Measurements from ENCODE around the gene SURF6.
"Not testable (repeated sequence)": the region's sequence is repeated elsewhere in the genome, so short reads cannot be mapped to it uniquely, and the experiment has no call there.

Gene SURF6

DNA sequence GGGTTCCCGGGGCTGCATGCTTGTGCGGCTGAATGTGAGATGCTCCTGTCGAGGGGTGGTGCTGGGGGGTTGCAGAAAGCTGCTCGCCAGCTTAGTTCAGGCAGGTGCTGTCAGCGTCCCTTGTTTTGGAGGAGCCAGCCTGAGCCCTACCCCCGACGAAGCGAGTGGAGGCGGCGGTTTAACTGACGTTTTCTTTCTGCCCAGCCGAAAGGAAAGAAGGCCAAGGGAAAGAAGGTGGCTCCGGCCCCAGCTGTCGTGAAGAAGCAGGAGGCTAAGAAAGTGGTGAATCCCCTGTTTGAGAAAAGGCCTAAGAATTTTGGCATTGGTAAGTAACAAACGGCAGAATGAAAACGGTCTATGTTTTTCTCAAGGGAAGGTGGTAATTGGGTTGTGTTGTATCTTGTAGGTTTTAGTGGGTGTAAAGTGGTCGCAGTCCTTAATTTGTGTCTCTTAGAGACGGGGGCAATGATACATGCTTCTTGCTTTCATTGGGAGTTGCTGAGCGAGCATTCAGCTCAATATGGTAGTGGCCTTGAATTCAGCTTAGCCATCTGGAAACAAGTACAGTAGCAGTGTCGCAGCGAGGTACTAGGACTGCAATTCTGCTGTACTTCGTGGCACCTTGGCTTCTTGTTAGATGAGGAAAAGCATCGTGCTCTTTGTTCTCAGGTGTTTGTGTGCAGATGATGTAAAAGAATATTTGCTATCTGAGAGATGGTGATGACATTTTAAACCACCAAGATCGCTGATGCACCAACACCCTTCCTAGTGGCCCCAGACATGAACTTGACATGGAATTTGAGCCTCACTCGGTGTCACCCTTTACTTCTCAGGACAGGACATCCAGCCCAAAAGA, 13.0 kb upstream of the SURF6 start:
- H3K27ac ChIP-seq = peak overlapping the region; percentile 93
- no peak for DNase-seq (ENCODE audit: low read depth, low spot score)

DNA sequence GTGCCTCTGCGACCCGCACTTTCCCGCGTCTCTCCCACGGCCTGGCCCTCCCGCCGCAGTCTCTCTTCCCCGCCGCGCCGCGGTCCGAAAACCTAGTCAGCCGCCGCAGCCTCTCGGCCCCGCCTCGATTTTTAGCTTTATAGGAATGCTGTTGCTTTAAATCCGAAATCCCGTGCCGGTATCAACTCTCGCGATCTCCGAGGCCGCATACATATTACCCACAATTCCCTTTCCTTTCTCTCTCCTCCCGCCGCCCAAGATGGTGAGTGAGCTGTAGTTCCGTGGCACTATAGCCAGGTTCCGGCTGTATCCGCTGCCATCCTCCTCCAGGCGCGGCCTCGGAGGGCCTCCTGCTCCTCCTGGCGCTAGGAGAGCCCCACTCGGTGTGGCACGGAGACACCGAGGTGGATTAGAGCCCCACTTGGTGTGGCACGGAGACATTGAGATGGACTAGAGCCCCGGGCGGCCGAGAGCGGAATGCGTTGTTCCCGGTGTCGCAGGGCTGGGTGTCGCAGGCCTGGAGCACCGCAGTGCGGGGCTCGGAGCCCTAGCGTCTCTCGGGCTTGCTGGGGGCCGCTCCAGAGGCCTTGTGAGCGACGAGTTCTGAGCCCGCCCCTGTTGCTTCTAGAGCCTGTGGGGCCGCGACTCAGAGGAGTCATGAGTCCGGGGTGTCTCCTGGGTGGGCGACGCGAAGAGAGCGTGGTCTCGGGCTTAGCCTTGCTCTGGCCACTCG, 12.2 kb upstream of the SURF6 start, which contains the start of the genes MED22 and RPL7A:
Gene MED22 (minus strand): TSS at position 147 of the 733 bp plus-strand sequence. CDS start 1,469 bp downstream, outside the sequence.
Gene RPL7A (plus strand): TSS at position 234 of the 733 bp plus-strand sequence. CDS start 26 bp downstream, at position 260.
- H3K27ac ChIP-seq = peak within 1 kb of the TSS; percentile 93
- DNase-seq (ENCODE audit: low read depth, low spot score) = peak; percentile 83

DNA sequence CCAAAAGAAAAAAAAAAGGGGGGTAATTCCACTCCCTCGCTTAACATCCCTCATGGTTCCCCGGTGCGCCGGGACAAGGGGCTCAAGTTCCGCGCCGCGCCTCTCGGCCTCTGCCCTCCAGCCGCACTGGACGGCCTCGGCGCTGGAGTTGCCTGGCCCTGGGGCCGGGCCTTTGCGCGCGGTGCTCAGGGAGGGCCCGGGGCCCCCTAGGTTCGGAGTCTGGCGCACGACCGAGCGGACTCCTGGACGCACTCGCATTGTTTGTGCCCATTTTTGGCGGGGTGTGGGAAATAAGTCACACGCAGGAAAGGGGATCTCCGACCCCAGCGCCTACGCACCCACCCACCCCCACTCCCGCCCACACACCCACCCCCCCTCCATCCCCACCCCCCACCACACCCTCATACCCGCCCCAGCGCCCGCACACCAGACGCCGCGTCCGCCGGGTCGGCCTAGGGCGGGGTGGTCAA, 11.6 kb upstream of the SURF6 start:
- peak overlapping the region; percentile 93 for H3K27ac ChIP-seq
- DNase-seq (ENCODE audit: low read depth, low spot score) = no peak

DNA sequence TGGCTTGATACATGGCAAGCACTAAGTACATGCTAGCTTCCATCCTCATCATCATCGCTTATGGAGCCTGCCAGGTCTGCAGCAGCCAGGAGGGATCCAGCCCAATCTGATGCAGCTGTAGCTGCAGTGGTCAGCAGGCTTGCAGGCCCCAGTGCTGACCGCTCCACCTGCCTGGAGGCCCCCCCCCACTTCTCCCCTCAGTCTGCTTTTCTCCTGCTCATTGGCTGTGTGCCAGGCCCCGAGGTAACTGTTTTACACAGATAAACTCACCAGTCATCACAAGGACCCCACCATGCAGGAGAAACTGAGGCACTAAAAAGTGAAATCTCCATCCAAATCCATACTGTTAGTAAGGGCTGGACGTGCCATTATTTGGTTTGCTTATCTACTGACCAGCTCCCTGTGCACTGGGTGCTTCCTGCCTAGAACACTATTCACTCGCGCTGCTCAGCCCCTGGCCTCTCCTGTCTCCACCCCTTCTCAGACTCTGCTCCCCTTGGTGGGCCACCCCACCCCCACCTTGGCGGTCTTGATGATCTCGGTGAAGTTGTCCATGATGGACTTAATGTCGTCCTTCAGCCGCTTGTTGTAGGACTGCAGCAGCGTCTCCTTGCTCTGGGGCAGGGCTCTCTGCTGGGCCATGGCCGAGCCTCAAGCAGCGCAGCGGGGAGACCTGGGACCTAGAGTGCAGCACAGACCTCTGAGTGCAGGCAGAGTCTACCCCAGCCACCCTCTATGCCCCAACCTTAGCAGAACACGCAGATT, 10.2 kb upstream of the SURF6 start:
- no peak for DNase-seq (ENCODE audit: low read depth, low spot score)
- H3K27ac ChIP-seq = no peak overlapping the region

DNA sequence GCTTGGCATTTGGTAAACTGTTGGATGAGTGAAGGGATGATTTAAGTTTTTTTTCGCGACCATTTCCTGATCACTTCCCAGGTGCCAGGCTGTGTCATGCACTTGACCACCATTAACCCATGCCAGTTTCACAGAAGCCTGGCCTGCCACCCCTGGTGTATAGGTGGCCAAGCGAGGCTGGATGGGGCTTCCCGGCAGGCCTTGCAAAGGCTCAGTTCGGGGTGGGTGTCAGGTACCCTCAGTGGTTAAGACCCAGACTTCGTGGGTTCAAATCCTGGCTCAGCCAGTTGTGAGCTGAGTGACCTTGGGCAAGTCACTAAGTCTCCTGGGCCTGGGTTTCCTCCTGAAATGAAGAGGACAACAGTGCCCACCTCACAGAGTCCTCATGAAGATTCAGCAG, 9.6 kb upstream of the SURF6 start:
- no peak for DNase-seq (ENCODE audit: low read depth, low spot score)

DNA sequence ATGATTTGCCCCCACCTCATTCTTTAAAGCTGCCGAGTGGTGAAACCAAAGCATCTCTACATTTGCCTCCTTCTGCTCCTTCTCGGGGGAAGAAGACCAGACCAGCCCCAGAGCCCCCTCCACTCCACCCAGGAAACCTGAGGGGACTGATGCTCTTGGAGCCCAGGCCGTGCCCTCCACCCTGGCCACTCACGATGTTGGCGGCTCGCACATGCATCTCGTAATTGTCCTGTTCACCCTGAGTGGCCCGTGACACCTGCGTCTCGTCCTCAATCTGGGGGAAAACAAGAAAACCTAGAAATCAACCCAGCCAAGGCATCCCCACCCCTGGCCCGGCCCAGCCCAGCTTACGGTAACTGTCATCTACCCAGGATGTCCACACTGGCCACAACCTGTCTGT, 9.0 kb upstream of the SURF6 start:
- DNase-seq (ENCODE audit: low read depth, low spot score) = no peak
- no peak overlapping the region for H3K27ac ChIP-seq

More for the DNA sequence above, 9.6 kb upstream of the SURF6 start:
- no peak overlapping the region for H3K27ac ChIP-seq

DNA sequence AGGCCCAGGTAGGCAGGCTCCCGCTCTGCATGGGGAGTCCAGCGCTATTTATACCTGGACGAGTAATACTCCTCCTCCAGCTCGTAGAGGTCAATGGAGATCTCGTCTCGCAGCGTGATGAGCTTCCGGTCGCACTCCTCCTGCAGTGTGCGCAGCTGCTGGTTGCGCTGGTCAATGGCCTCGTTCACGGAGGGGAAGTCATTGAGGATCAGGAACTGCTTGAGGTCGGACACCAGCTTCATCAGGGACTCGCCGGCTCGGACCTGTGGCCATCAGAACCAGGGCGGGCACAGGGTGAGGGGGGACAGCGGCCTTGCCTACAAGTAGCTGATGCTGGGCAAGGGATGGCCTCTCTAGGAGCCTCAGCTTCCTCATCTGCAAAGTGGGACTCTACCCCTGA, 8.1 kb upstream of the SURF6 start:
- no peak for DNase-seq (ENCODE audit: low read depth, low spot score)

DNA sequence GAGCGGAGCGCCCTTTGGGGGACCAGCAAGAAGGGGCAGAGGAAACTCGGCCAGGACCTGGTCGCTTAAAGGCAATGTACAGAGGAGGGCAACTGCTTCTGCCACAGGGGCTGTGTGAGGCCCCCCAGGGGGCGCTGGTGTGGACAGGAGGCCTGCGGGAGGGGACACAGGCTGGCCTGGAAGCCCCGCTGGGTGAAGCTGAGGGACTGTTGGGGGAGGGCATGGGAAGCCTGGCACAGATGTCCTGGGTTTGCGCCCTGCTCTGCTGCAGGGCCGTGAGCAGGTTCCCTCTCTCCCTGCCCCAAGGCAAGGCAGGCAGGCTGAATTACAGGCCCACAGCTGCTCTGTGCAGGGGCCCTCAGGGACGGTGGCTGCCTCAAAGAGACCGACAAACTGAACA, 6.6 kb upstream of the SURF6 start:
- no peak for DNase-seq (ENCODE audit: low read depth, low spot score)
- no peak overlapping the region for H3K27ac ChIP-seq

More for the DNA sequence above, 8.1 kb upstream of the SURF6 start:
- H3K27ac ChIP-seq = no peak overlapping the region

DNA sequence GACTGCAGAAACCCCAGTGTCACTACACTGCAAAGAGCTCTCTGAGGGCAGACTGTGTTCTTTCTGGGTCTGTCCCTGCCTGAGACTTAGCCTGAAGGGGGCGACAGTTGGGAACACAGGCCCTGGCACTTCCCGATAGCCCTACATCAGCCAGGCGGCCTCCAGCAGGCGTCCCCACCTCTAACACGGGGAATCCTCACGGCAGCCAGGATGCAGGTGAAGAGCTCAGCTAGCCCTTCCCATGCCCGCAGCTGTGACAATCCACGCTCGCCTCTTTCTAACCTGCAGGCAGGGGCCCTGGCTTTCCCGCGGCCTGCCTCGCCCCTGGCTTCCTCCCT, 6.0 kb upstream of the SURF6 start:
- no peak overlapping the region for H3K27ac ChIP-seq

DNA sequence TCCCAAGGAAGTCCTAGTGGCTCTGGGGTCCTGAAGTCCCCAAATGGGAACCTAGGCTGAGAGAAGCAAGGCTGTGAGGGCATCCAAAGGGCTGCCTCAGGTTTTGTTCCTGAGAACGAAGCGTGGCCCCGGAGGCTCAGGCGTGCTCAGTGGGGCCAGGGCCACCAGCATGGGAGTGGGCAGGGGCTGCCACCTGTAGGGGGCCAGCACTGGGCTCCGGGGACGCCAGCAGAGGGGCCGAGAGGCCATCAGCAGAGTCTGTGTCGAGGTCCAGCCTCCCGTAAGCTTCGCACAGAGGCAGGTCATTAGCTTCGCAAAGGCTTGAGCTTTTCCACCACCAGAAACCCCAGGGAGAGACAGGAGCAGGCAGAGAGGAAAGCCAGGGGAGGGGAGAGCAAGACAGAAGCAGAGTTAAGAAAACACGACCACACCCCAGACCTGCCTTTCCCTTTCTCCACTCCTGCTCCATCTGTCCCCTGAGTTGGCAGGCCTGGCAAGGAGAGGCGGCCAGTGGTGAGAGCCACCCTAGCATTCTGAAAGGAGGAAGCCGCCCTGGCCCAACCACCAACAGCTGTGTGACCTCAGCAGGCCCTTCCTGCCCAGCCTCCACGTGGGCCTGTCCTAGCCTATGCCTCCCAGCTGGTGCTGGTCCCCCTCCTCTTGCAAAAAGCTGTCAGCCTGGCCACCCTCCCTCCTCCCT, 5.5 kb upstream of the SURF6 start:
- DNase-seq (ENCODE audit: low read depth, low spot score) = no peak
- no peak overlapping the region for H3K27ac ChIP-seq

More for the DNA sequence above, 6.0 kb upstream of the SURF6 start:
- DNase-seq (ENCODE audit: low read depth, low spot score) = no peak

DNA sequence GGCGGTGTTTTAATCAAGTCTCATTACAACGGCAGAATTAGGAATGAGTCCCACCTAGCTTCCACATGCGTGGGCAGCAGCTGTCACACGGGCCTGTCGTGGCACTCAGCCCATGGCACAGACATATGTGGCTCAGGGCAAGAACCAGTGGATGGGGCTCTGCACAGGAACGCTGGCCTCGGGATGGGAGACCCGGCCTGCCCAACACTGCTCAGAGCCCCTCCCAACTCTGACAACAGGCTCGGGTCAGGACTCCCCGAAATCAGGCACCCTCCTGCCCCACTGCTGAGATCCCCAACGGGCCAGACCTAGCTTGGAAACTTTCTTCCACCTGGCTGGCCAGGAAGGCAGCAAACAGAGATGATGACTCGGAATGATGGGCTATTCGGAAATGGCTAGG, 4.9 kb upstream of the SURF6 start:
- no peak overlapping the region for H3K27ac ChIP-seq
- DNase-seq (ENCODE audit: low read depth, low spot score) = no peak

DNA sequence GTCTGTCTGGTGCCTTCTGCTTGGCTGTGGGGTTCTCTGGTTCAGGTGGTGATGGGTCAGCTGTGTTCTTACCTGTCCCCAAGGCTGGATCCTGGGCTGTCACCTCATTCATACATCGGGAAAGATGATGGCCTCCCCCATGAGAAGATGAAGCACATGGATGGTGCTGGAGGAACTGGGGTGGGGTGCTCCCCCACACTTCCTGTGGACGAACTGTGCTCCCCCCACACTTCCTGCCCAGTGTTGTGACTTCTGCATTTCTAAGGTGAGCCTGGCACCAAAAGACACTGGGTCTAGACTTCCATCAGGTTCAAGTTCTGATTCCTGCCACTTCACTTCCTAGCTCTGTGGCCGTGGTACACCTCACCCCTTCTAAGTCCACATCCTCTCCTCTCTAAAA, 4.3 kb upstream of the SURF6 start:
- no peak for DNase-seq (ENCODE audit: low read depth, low spot score)
- H3K27ac ChIP-seq = no peak overlapping the region

DNA sequence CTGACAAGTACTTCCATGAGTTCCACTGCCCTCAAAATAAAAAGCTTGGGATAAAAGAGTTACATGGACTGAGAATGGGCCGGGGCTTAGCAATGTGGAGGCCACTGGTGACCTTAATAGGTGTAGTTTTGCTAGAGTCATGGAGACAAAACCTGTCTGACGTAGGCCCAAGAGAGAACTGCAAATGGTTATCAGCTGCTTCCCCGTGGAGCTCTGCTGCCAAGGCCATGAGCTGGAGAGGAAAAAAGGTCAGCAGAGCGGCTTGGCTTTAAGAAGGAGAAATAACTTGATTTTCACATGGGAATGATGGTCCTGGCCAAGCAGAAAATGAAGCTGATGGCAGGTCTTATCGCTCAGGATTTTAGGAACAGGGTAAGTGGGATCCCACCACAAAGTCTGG, 3.7 kb upstream of the SURF6 start:
- DNase-seq (ENCODE audit: low read depth, low spot score) = no peak
- no peak overlapping the region for H3K27ac ChIP-seq

DNA sequence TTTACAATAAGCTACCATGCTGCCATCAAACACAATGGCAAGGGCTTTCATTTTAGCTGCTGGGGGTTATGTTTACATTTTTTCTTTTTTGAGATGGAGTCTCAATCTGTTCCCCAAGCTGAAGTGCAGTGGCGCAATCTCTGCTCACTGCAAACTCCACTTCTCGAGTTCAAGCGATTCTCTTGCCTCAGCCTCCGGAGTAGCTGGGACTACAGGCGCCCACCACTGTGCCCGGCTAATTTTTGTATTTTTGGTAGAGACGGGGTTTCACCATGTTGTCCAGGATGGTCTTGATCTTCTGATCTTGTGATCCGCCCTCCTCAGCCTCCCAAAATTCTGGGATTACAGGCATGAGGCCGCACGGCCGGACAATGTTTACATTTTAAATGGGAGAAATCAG, 1.1 kb downstream of the SURF6 start:
- H3K27ac ChIP-seq; DNase-seq (ENCODE audit: low read depth, low spot score): not testable (repeated sequence)

DNA sequence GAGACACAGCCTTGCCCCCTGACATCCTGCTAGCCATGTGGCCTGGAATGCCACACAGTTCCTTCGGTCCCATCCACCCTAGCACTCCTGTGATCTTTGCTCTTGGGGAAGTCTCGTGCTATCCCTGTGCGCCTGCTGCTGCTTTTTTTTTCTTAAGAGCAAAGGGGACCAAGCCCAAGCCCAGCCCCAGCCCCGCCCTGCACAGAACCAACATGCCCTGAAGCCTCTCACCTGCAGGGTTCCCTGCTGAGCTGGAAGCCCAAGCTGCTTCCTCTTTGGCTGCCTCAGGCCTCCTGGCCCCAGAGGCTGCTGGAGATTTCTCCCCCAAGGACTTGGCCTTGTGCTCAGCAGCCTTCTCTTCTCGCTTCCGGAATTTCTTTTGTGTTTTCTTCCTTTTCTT, 1.8 kb downstream of the SURF6 start:
- DNase-seq (ENCODE audit: low read depth, low spot score) = no peak
- H3K27ac ChIP-seq = no peak overlapping the region

DNA sequence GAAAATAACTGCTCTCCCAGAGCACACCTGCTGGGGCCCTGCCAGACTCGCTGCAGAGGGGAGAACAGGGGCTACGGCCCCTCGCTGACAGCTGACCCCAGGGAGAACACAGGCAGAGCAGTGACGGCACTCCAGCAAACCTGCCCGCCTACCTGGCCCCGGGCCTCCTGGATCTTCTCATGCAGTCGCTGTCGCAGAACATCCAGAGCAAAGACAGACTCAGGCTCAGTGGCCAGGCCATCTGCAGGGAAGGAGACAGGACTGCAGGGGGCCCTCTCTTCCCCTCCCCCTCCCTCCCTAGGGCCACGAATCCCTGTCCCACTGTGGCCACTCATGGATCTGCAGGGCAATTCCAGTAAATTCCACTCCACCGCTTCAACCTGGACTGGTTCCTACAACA, 2.4 kb downstream of the SURF6 start:
- no peak for DNase-seq (ENCODE audit: low read depth, low spot score)
- H3K27ac ChIP-seq = no peak overlapping the region

DNA sequence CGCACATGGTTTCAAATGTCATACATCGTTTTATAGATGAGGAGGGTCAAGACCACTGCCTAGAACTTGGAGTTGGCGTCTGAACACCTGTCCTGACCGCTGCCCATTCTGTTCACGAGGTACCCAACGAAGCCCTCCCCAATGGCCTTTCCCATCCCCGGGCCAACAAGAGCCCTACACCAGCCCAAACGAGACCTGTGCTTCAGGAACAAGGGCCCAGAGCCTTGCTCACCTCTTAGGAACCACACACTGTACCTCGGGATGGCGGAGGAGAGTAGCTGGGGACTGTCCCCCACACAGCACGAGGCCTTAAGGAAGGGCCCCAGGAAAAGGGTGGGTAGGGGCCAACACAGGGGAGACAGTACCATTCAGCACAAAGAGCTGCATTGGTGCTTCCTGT, 3.0 kb downstream of the SURF6 start:
- H3K27ac ChIP-seq = no peak overlapping the region
- DNase-seq (ENCODE audit: low read depth, low spot score) = no peak

DNA sequence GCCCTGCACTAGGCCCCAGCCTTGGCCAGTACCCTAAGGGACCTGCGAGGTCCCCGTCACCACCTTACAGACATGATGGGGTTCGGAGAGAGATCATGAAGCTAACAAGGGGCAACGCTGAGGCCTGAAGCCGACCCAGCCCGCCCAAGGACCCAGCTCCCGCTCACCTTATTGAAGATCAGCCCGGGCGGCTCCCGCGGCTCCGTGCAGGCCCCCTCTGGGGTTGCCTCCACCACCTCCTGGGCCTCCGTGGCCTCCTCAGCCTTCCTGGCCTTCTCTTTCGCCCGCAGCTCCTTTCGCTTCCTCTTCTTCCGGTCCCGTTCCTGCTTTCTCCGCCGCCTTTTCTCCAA, 3.6 kb downstream of the SURF6 start:
- no peak overlapping the region for H3K27ac ChIP-seq
- no peak for DNase-seq (ENCODE audit: low read depth, low spot score)

DNA sequence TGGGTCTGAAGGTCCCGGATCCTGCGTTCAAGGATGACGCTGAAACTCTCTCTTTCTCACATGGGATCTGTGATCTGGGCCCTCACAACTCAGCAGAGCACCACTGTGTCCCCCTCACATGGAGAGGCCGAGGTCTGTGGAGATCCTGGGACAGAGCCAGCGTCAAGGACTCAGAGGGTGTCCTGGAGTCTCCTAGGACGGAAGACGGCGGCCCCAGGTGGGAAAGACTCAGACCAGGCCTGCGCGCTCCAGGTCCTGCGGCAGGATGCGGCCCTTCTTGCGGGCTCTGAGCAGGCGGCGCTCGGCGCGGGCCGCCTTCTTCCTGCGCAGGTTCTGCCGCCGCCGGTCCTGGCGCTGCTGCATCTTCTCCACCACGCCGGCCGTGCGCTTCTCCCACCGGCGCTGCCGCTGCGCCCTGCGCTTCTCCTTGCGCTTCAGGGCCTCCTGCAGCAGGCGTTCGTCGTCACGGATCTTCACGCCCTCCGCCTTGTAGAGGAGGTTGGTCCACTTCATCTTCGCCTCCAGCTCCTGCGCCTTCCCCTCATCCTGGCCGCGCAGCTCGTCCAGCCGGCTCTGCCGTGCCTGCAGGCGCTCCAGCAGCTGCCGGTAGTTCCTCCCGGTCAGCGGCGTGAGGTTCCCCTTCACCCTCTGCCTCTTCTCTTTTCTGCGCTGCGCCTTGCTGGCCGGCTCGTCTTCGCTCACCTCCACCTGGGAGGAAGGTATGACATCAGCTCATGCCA, 4.2 kb downstream of the SURF6 start:
- no peak for DNase-seq (ENCODE audit: low read depth, low spot score)
- no peak overlapping the region for H3K27ac ChIP-seq
